IMR-90 (cell line): ENCODE results near the gene DCAF5. TPM values are rescaled to one million over a fixed set of nuclear protein-coding genes. Genes with fewer than 3 reads are reported as not detected.

Source experiments
- ATAC-seq: fragments of 200-7000 bp; cut with Tn5 transposase; 2 replicates; pipeline ENCODE4 v1.9.1; 2020; ENCODE audit warnings: low read depth, mild to moderate bottlenecking, moderate library complexity
- BruUV-seq: library from RNA; stranded (reverse); fragments of 400-500 nt; replicated peaks from 2 replicates; lab custom pipeline; 2021; lab: Mats Ljungman, UMichigan
- CTCF ChIA-PET: fragments of 300-600 bp; formaldehyde crosslinking; extraction: SDS; loops from one replicate; lab custom pipeline; 2021; ENCODE audit warnings: antibody characterized with exemption; lab: Yijun Ruan, JAX
- POLR2A ChIA-PET: fragments of 300-600 bp; sonication (Branson Sonifier 250); formaldehyde crosslinking; loops from one replicate; lab custom pipeline; 2022; ENCODE audit warnings: antibody characterized with exemption; ENCODE audit not compliant: unreplicated experiment; lab: Charles Lee
- DNase-seq: peaks from one replicate; pipeline ENCODE4 v3.0.0; 2013
- H2AFZ ChIP-seq: replicated peaks from 2 replicates; pipeline ENCODE3; 2013; ENCODE audit warnings: low read length, mild to moderate bottlenecking; ENCODE audit not compliant: poor library complexity
- H2AK5ac ChIP-seq: 2 replicates; pipeline ENCODE4 v1.6.1; 2013; ENCODE audit warnings: low read depth, low read length, inconsistent platforms
- H2AK9ac ChIP-seq: replicated peaks from 2 replicates; pipeline ENCODE3; 2013; ENCODE audit warnings: mild to moderate bottlenecking, low read depth, low read length, moderate library complexity; ENCODE audit not compliant: poor library complexity
- H2BK120ac ChIP-seq: 2 replicates; pipeline ENCODE4 v1.6.1; 2013; ENCODE audit warnings: low read depth, low read length, inconsistent platforms
- H2BK15ac ChIP-seq: 3 replicates; pipeline ENCODE4 v1.6.1; 2013; ENCODE audit warnings: low read depth, low read length, inconsistent platforms
- H2BK20ac ChIP-seq: 2 replicates; pipeline ENCODE4 v1.6.1; 2013; ENCODE audit warnings: low read depth, mild to moderate bottlenecking, inconsistent platforms, low read length, moderate library complexity
- H2BK5ac ChIP-seq: 2 replicates; pipeline ENCODE4 v1.6.1; 2013; ENCODE audit warnings: mild to moderate bottlenecking, low read depth, low read length, inconsistent platforms; ENCODE audit not compliant: poor library complexity, severe bottlenecking
- H3K14ac ChIP-seq: replicated peaks from 2 replicates; pipeline ENCODE4 v1.6.1; 2013; ENCODE audit warnings: low read depth, low read length, inconsistent platforms
- H3K18ac ChIP-seq: 2 replicates; pipeline ENCODE4 v1.6.1; 2013; ENCODE audit warnings: low read depth, low read length, control low read depth
- H3K23ac ChIP-seq: 2 replicates; pipeline ENCODE4 v1.6.1; 2013; ENCODE audit warnings: low read depth, low read length, inconsistent platforms
- H3K27ac ChIP-seq: 2 replicates; pipeline ENCODE4 v1.5.1; 2013; ENCODE audit warnings: mild to moderate bottlenecking, control low read depth, low read length; ENCODE audit not compliant: insufficient read depth
- H3K27me3 ChIP-seq: 2 replicates; pipeline ENCODE4 v1.6.1; 2013; ENCODE audit warnings: low read length; ENCODE audit not compliant: control insufficient read depth, insufficient read depth
- H3K36me3 ChIP-seq: 2 replicates; pipeline ENCODE4 v1.6.1; 2013; ENCODE audit warnings: low read length, mixed read lengths; ENCODE audit not compliant: control insufficient read depth, insufficient read depth
- H3K4ac ChIP-seq: 2 replicates; pipeline ENCODE4 v1.6.1; 2013; ENCODE audit warnings: low read depth, low read length, inconsistent platforms
- H3K4me1 ChIP-seq: 2 replicates; pipeline ENCODE4 v1.6.1; 2013; ENCODE audit warnings: low read length, mixed read lengths; ENCODE audit not compliant: control insufficient read depth, insufficient read depth
- H3K4me2 ChIP-seq: 2 replicates; pipeline ENCODE4 v1.6.1; 2013; ENCODE audit warnings: low read depth, mild to moderate bottlenecking, control low read depth, low read length, moderate library complexity
- H3K4me3 ChIP-seq: 2 replicates; pipeline ENCODE4 v1.5.1; 2013; ENCODE audit warnings: low read depth, mild to moderate bottlenecking, control low read depth, low read length, moderate library complexity; ENCODE audit not compliant: insufficient read depth
- H3K56ac ChIP-seq: 2 replicates; pipeline ENCODE4 v1.6.1; 2013; ENCODE audit warnings: low read length, inconsistent platforms; ENCODE audit not compliant: insufficient read depth; ENCODE audit errors: extremely low read depth
- H3K79me1 ChIP-seq, 2 experiments: 2 replicates each; pipeline ENCODE4 v1.6.1; 2013; ENCODE audit warnings: low read length in 2 of 2, inconsistent platforms in 1 of 2, low read depth in 1 of 2
- H3K9ac ChIP-seq: 2 replicates; pipeline ENCODE4 v1.6.1; 2013; ENCODE audit warnings: low read depth, low read length, control low read depth
- H3K9me1 ChIP-seq: 2 replicates; pipeline ENCODE4 v1.6.1; 2013; ENCODE audit warnings: low read length, inconsistent platforms; ENCODE audit not compliant: insufficient read depth
- H3K9me3 ChIP-seq: 2 replicates; pipeline ENCODE4 v1.6.1; 2013; ENCODE audit warnings: low read length; ENCODE audit not compliant: control insufficient read depth, insufficient read depth
- H4K20me1 ChIP-seq: 2 replicates; pipeline ENCODE4 v1.6.1; 2013; ENCODE audit warnings: low read length, inconsistent platforms; ENCODE audit not compliant: insufficient read depth
- H4K5ac ChIP-seq: 2 replicates; pipeline ENCODE4 v1.6.1; 2013; ENCODE audit warnings: mild to moderate bottlenecking, low read depth, low read length, control low read depth
- H4K8ac ChIP-seq, 2 experiments: 2 replicates each; pipeline ENCODE4 v1.6.1; 2013; ENCODE audit warnings: low read depth in 2 of 2, low read length in 2 of 2, control low read depth in 1 of 2, inconsistent platforms in 1 of 2
- H4K91ac ChIP-seq: 2 replicates; pipeline ENCODE4 v1.6.1; 2013; ENCODE audit warnings: low read depth, low read length, inconsistent platforms; ENCODE audit not compliant: insufficient read depth
- CEBPB ChIP-seq: IDR thresholded peaks from 2 replicates; pipeline ENCODE4 v1.6.1; 2012; ENCODE audit warnings: low read depth, low read length, improper control_type of control experiment
- CTCF ChIP-seq: conservative IDR thresholded peaks from 2 replicates; pipeline ENCODE4 v1.5.1; 2012; ENCODE audit warnings: mild to moderate bottlenecking, low read depth, low read length, improper control_type of control experiment
- FOS ChIP-seq: fragments of 150-350 bp; IDR thresholded peaks from 2 replicates; pipeline ENCODE4 v1.6.1; 2016; ENCODE audit warnings: low read depth, low read length
- MAZ ChIP-seq: IDR thresholded peaks from 2 replicates; pipeline ENCODE4 v1.6.1; 2012; ENCODE audit warnings: low read depth, mild to moderate bottlenecking, low read length, improper control_type of control experiment, moderate library complexity, borderline replicate concordance
- NFE2L2 ChIP-seq: fragments of 150-350 bp; IDR thresholded peaks from 2 replicates; pipeline ENCODE4 v1.6.1; 2016; ENCODE audit warnings: low read depth, mild to moderate bottlenecking, low read length
- RAD21 ChIP-seq: IDR thresholded peaks from 2 replicates; pipeline ENCODE4 v1.6.1; 2012; ENCODE audit warnings: low read length, improper control_type of control experiment
- RFX5 ChIP-seq: IDR thresholded peaks from 2 replicates; pipeline ENCODE4 v1.8.0; 2012; ENCODE audit warnings: low read depth, mild to moderate bottlenecking, low read length, moderate library complexity
- SMC3 ChIP-seq: fragments of 150-350 bp; IDR thresholded peaks from 2 replicates; pipeline ENCODE4 v1.6.1; 2016; ENCODE audit warnings: low read depth, mild to moderate bottlenecking, antibody characterized with exemption, low read length, moderate library complexity
- WGBS, 2 experiments: methylation state at CpG; one replicate each; pipeline versions ENCODE4 v1.1.5 to v1.1.7; 2013; ENCODE audit warnings: missing lambda C conversion rate in 2 of 2; ENCODE audit not compliant: insufficient read length in 1 of 2; ENCODE audit errors: extremely low coverage in 2 of 2; 5-methylcytosine and 5-hydroxymethylcytosine counted together
- dilution Hi-C: fragments of 300-500 bp; cut with HindIII; formaldehyde crosslinking; loops from one replicate; pipeline ENCODE4 v1.14.3; 2018; ENCODE audit warnings: low sequenced_read_pairs; ENCODE audit not compliant: unreplicated experiment
- in situ Hi-C: fragments of 300-500 bp; cut with MboI; formaldehyde crosslinking; loops from 3 replicates; pipeline ENCODE4 v1.14.3; 2019; ENCODE audit warnings: low sequenced_read_pairs, inconsistent platforms, mixed read lengths
- intact Hi-C: fragments of 100-400 bp; cut with micrococcal nuclease; formaldehyde crosslinking; loops from 2 replicates; pipeline ENCODE4 v1.10.0; 2022
- polyA plus RNA-seq, 3 experiments: library from polyadenylated mRNA; depleted of rRNA; stranded (reverse); fragments of >200 nt; gene quantifications; 2 replicates each; pipeline ENCODE4 v1.2.3, GENCODE V29; 2012; ENCODE audit warnings: low replicate concordance in 1 of 3
- total RNA-seq: library from RNA; depleted of rRNA; stranded (reverse); fragments of >200 nt; gene quantifications from 2 replicates; pipeline ENCODE4 v1.2.3, GENCODE V29; 2012

The DCAF5 gene
- total and polyA plus RNA-seq, 2 of the 4 experiments (the other 2 are of a cell fraction) = 17.6 to 30.4 TPM

- no TSS peak for BruUV-seq
- Histone ChIP-seq H3K18ac (no peak overlapping the region), H3K27ac (no peak overlapping the region), H3K23ac (no peak overlapping the region), H3K56ac (no peak overlapping the region), H3K4me2 (peak overlapping the region; percentile 22; the same call in 1 of the 2 replicates), H2AK5ac (no peak overlapping the region; the same call in 1 of the 2 replicates), H3K9me1 (peaks cover 6% of the 10 kb centered on the region), H2BK120ac (no peak overlapping the region), H4K8ac (no peak overlapping the region), H2AFZ (no peak overlapping the region), H3K4me1 (peaks cover 9% of the 10 kb centered on the region), H2BK15ac (no peak overlapping the region), H3K9ac (no peak overlapping the region), H3K9me3 (no peaks in the 10 kb centered on the region), H3K4ac (peak overlapping the region; percentile 14; the same call in 1 of the 2 replicates), H4K5ac (no peak overlapping the region), H3K27me3 (no peaks in the 10 kb centered on the region), H3K79me1 (peaks cover 20 to 73% of the 10 kb centered on the region in 2 experiments), H2AK9ac (peak overlapping the region; percentile 4), H3K4me3 (no peak overlapping the region), H2BK20ac (no peak overlapping the region), H3K36me3 (no peaks in the 10 kb centered on the region), H4K91ac (no peak overlapping the region), H2BK5ac (no peak overlapping the region), H3K14ac (no peak overlapping the region), H4K20me1 (peaks cover 46% of the 10 kb centered on the region)
- dilution Hi-C loops (no loop called here), intact Hi-C loops (loop anchor here (1.0 kb wide), 3 partner anchors 23 to 234 kb away; no protein-coding TSS in a partner anchor), in situ Hi-C loops (no loop called here)
- ATAC-seq (peak; percentile 82), DNase-seq (peak; percentile 88)
- whole genome bisulfite sequencing, 2 experiments = 0% methylated on average over 3 of the region's 7 CpGs; no CpG with 5 or more reads in 1 of the 2 experiments
- ChIA-PET CTCF (interaction anchor here (0.6 to 1.4 kb wide), 13 partner anchors 9 to 268 kb away, joined by 3 to 11 read pairs (median 3); partner anchors contain the start of gene ERH), POLR2A (no interaction called here)
- TF ChIP-seq SMC3 (peak; percentile 85), CTCF (peak; percentile 95), FOS (no peak), NFE2L2 (no peak), RAD21 (peak; percentile 92), RFX5 (no peak), CEBPB (peak; percentile 53), MAZ (no peak)
These were observed 23.5 kb downstream of the DCAF5 start for GRCh38 chr14:69129264-69129880.
